Stimulated activated naive CD8-positive, alpha-beta T cell treated with anti-CD3 and anti-CD28 coated beads, Interleukin-15, amount 100 ng/mL, for 72 hours (primary cell): ENCODE results near the gene LRRN3.

Experiments
- ATAC-seq: fragments of 150-1000 bp; cut with Tn5 transposase; 2 replicates; pipeline ENCODE4 v1.10.0; 2021; ENCODE audit warnings: mild to moderate bottlenecking, moderate library complexity
- DNase-seq, 2 donors: peaks; one replicate each; pipeline ENCODE4 v3.0.0; 2021 to 2022
- H3K27ac Mint-ChIP-seq, 2 donors: one replicate each; pipeline ENCODE4 v1.8.0; 2022; ENCODE audit warnings: mild to moderate bottlenecking in 2 of 2, mixed read lengths in 2 of 2, moderate library complexity in 2 of 2
- H3K27me3 Mint-ChIP-seq: one replicate; pipeline ENCODE4 v1.8.0; 2022; ENCODE audit warnings: mixed read lengths
- H3K4me1 Mint-ChIP-seq: one replicate; pipeline ENCODE4 v1.8.0; 2022; ENCODE audit warnings: mild to moderate bottlenecking, mixed read lengths
- H3K4me3 Mint-ChIP-seq, 2 donors: one replicate each; pipeline ENCODE4 v1.8.0; 2022; ENCODE audit warnings: mild to moderate bottlenecking in 2 of 2, mixed read lengths in 2 of 2, moderate library complexity in 1 of 2
- H3K9me3 Mint-ChIP-seq, 2 donors: one replicate each; pipeline ENCODE4 v1.8.0; 2022; ENCODE audit warnings: mixed read lengths in 2 of 2

LRRN3 gene

GRCh38 chr7:111147708-111148533, 57.0 kb downstream of the LRRN3 start:
- no peaks in the 10 kb centered on the region for H3K4me1 Mint-ChIP-seq
- H3K9me3 Mint-ChIP-seq = peaks cover 0 to 4% of the 10 kb centered on the region in 2 donors
- no peak for ATAC-seq
- peak overlapping the region in 1 of 2 donors; percentile 27 for H3K27ac Mint-ChIP-seq
- H3K4me3 Mint-ChIP-seq = peak overlapping the region in 1 of 2 donors; percentile 5
- DNase-seq = no peak
- no peaks in the 10 kb centered on the region for H3K27me3 Mint-ChIP-seq

DNA sequence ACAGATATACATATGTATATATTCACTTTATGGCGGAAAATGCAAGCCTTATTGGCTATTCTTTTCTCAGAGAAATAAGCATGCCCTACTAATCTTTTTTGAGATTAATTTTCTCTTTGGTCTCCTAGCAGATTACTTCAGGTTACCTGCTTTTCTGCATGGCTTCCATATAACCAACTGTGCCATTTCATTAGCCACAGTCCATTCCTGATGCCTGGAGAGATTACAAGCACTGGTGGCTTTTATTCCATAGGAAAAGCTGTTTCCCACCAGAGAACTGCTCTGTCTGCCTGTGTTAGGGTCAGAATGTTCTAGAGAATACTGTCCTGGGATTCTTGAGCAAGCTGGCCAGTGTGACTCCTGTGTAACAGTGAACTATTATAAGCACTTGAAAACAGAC, 59.8 kb downstream of the LRRN3 start:
- no peaks in the 10 kb centered on the region for H3K4me1 Mint-ChIP-seq
- peaks cover 0 to 4% of the 10 kb centered on the region in 2 donors for H3K9me3 Mint-ChIP-seq
- H3K27me3 Mint-ChIP-seq = no peaks in the 10 kb centered on the region
- ATAC-seq = no peak
- H3K4me3 Mint-ChIP-seq = no peak overlapping the region
- no peak overlapping the region for H3K27ac Mint-ChIP-seq
- no peak for DNase-seq

GRCh38 chr7:111159426-111159825, 68.5 kb downstream of the LRRN3 start:
- Mint-ChIP-seq H3K27me3 (no peaks in the 10 kb centered on the region), H3K4me3 (no peak overlapping the region), H3K9me3 (peaks cover 5 to 6% of the 10 kb centered on the region in 2 donors), H3K27ac (no peak overlapping the region), H3K4me1 (no peaks in the 10 kb centered on the region)
- DNase-seq (no peak), ATAC-seq (no peak)

DNA sequence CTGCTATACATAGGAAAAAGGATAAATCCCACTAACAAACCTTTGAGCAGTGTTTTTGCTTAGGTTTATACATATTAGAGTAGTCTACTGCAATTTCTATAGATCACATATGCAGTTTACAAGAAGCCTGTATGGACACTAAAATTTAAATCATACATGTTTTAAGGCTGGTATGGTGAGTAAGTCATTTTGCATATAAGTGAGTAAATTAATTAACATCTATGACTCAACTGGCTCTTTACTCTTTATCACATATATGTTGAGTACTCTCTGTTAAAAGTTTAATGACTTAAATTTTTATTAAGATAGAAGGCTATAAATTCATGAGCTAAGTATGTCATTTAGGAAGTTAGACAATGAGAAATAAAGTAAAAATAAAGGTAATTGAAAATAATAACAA, 69.4 kb downstream of the LRRN3 start:
- H3K27ac Mint-ChIP-seq = no peak overlapping the region
- no peaks in the 10 kb centered on the region for H3K27me3 Mint-ChIP-seq
- peaks cover 5 to 6% of the 10 kb centered on the region in 2 donors for H3K9me3 Mint-ChIP-seq
- ATAC-seq = no peak
- no peaks in the 10 kb centered on the region for H3K4me1 Mint-ChIP-seq
- H3K4me3 Mint-ChIP-seq = no peak overlapping the region
- no peak for DNase-seq

DNA sequence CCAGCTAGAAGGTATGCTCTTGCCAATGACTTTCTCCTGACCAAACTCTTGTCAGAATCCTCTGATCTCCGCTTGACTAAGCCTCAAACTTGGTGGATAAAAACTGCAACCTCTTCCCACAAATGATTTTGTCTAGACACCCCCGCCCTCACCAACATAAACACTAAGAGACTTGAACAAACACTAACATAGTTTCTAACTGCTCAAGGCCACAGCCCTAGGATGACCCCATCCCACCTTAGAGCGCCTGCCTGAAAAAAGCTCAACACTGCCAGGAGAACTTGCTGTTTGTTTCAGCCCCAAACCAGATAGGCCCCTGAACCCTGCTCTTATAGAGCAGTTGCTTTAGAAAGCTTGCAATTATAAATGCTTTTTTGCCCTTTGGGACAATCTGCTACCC, 71.8 kb downstream of the LRRN3 start:
- DNase-seq = no peak
- Mint-ChIP-seq H3K4me1 (no peaks in the 10 kb centered on the region), H3K27me3 (no peaks in the 10 kb centered on the region), H3K9me3 (peaks cover 0 to 6% of the 10 kb centered on the region in 2 donors), H3K4me3 (no peak overlapping the region), H3K27ac (peak overlapping the region in 1 of 2 donors; percentile 56)
- no peak for ATAC-seq

GRCh38 chr7:111164442-111164841, 73.5 kb downstream of the LRRN3 start:
- no peak for DNase-seq
- Mint-ChIP-seq H3K9me3 (peaks cover 4 to 6% of the 10 kb centered on the region in 2 donors), H3K27me3 (no peaks in the 10 kb centered on the region), H3K4me1 (no peaks in the 10 kb centered on the region), H3K27ac (no peak overlapping the region), H3K4me3 (no peak overlapping the region)
- ATAC-seq = no peak

DNA sequence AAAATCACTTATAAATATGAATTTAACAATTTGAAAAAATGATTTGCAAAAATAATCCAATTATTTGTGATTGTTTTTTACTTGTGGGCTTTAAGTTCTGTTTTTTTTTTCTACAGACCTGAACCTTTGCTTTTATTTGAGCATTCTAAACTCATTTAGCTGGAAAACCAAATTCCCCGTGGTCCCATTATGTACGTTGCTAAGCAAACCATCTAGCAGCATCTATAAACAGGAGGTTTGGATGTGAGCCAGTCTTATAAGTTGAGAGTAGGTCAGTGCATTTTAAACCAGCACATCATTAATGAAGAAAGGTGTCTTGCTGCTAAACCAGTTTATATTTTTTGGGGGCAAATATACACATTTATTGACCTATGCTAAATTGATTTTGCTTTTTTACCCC, 77.3 kb downstream of the LRRN3 start:
- ATAC-seq = no peak
- no peak for DNase-seq
- Mint-ChIP-seq H3K4me1 (no peaks in the 10 kb centered on the region), H3K27ac (no peak overlapping the region), H3K27me3 (no peaks in the 10 kb centered on the region), H3K4me3 (no peak overlapping the region), H3K9me3 (peaks cover 6% of the 10 kb centered on the region in 2 donors)

DNA sequence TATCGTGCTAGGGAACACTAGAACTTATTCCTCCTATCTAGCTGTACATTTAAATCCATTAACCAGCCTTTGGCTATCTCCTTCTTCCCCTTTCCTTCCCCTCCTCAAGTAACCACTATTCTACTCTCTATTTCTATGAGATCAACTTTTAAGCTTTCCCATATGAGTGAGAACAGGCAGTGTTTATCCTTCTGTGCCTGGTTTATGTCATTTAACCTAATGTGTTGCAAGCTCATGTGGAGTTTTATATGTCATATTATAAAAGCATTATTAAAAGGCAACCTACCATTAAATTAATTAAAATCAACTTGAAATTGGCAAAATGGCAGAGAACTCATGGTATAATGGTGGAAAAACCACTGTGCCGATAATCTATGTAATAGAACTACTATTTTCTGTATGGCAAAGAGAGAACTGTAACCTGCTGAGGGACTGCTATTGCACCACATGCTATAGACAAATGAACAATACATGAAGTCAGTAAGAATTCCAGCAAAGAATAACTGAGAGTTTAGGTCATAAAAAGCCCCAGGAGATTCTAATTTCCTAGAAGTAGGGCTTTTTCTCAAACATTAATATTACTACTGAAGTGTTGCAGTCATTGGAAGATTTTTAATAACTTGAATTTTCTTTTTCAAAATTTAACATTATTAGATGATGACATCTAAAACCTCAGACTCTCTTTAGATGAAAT, 81.8 kb downstream of the LRRN3 start:
- Mint-ChIP-seq H3K4me1 (peaks cover 11% of the 10 kb centered on the region), H3K27ac (no peak overlapping the region), H3K4me3 (no peak overlapping the region), H3K27me3 (no peaks in the 10 kb centered on the region), H3K9me3 (peaks cover 0 to 10% of the 10 kb centered on the region in 2 donors)
- ATAC-seq = no peak
- DNase-seq = no peak

DNA sequence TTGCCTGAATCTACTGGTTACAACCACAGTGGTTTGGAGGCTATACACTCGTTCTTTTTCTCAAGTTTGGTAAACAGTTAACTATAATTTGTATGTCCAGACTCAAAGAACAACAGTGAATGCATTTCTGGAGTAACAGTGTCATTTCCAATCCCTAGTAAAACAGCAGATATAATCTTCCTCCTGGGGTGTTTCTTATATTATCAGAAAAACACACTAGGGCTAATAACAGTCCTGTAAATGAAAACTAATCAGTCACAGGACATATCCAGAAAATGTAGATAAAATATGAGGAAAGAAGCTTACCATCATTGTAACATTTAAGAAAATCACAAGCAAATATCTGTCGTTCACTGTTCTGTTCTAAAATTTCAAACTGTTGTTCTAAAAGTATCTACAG, 82.6 kb downstream of the LRRN3 start:
- Mint-ChIP-seq H3K4me1 (peaks cover 11% of the 10 kb centered on the region), H3K9me3 (peaks cover 0 to 10% of the 10 kb centered on the region in 2 donors), H3K27me3 (no peaks in the 10 kb centered on the region), H3K4me3 (no peak overlapping the region), H3K27ac (no peak overlapping the region)
- no peak for DNase-seq
- no peak for ATAC-seq

DNA sequence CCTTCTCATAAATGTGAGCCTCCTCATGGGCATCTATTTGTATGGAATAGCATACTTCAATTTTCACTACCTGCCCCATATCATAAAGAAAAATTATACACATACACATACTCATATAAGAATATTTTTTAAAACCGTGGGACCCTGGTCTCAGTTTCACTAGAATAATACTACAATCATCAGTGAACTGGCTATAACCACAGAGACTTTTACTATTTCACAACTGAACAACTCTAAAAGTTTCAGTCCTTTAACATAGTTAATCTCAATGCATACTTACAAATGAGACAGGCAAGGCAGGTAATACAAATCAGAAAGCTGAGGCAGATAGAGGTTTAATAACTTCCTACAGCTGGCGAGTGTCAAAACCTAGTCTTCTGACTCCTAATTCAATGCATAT, 83.1 kb downstream of the LRRN3 start:
- Mint-ChIP-seq H3K4me3 (no peak overlapping the region), H3K27ac (no peak overlapping the region), H3K4me1 (peaks cover 11% of the 10 kb centered on the region), H3K9me3 (peaks cover 0 to 10% of the 10 kb centered on the region in 2 donors), H3K27me3 (no peaks in the 10 kb centered on the region)
- DNase-seq = no peak
- ATAC-seq = no peak

DNA sequence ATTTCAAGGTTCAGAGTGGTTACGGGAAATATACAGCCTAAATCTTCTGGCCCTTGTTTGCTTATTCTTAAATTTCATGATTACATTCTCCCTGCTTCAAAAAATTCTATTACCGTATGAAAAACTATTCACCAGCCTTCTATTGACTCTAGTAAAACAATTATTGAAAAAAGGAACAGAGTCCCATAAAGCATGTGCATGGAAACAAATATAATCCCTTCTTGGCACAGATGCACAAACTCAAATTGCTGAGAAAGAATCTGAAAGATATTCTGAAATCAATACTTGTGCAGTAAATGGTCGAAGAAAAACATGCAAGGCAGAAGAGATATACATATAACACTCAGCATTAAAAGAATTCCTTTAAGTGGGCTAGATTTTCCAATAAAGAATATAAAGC, 83.6 kb downstream of the LRRN3 start:
- Mint-ChIP-seq H3K4me3 (no peak overlapping the region), H3K4me1 (peaks cover 11% of the 10 kb centered on the region), H3K27me3 (no peaks in the 10 kb centered on the region), H3K27ac (no peak overlapping the region), H3K9me3 (peaks cover 0 to 5% of the 10 kb centered on the region in 2 donors)
- ATAC-seq (no peak), DNase-seq (no peak)
